Esophagus squamous epithelium (tissue), 5 donors: Measurements from ENCODE around the gene GSE1. TPM values are rescaled to one million over a fixed set of nuclear protein-coding genes. Genes with fewer than 3 reads are reported as not detected.

Experiments used
- DNase-seq: peaks from one replicate; lab custom pipeline; 2025; lab: John Stamatoyannopoulos, UW
- H3K27ac ChIP-seq, 4 donors: fragments of 200-600 bp; sonication (generic); one replicate each; pipeline ENCODE4 v1.5.1; 2016 to 2019; ENCODE audit warnings: mild to moderate bottlenecking in 1 of 4
- H3K27me3 ChIP-seq, 4 donors: fragments of 200-600 bp; sonication (generic); 1 replicate in 3 of 4; 2 replicates in 1 of 4; pipeline versions ENCODE4 v1.5.1 to v1.6.0; 2017 to 2021; ENCODE audit warnings: antibody characterized with exemption in 1 of 4
- H3K36me3 ChIP-seq, 3 donors: fragments of 200-600 bp; sonication (generic); one replicate each; pipeline ENCODE4 v1.5.1; 2016 to 2019
- H3K4me1 ChIP-seq, 3 donors: fragments of 200-600 bp; sonication (generic); one replicate each; pipeline ENCODE4 v1.5.1; 2017 to 2019
- H3K4me3 ChIP-seq, 4 donors: fragments of 200-600 bp; sonication (generic); 1 replicate in 3 of 4; 2 replicates in 1 of 4; pipeline ENCODE4 v1.5.1; 2016 to 2019; ENCODE audit warnings: mild to moderate bottlenecking in 2 of 4, moderate library complexity in 1 of 4
- H3K9me3 ChIP-seq, 3 donors: fragments of 200-600 bp; sonication (generic); one replicate each; pipeline ENCODE4 v1.5.1; 2016 to 2019
- CTCF ChIP-seq, 6 experiments: fragments of 450-650 bp in 4 of 6; fragments of 200-600 bp in 2 of 6; sonication (generic) in 2 of 6; IDR thresholded peaks; one replicate each; pipeline ENCODE4 v1.5.1; 2016 to 2019; ENCODE audit warnings: antibody characterized with exemption in 6 of 6, mild to moderate bottlenecking in 4 of 6, moderate library complexity in 4 of 6
- POLR2A ChIP-seq, 4 donors: fragments of 450-650 bp; IDR thresholded peaks; one replicate each; pipeline ENCODE4 v1.6.1; 2017; ENCODE audit warnings: antibody characterized with exemption in 4 of 4, mild to moderate bottlenecking in 4 of 4, moderate library complexity in 3 of 4
- WGBS, 2 donors: methylation state at CpG; one replicate each; pipeline ENCODE4 v1.1.5; 2018; 5-methylcytosine and 5-hydroxymethylcytosine counted together
- intact Hi-C: fragments of 100-400 bp; cut with DNase I; formaldehyde crosslinking; loops from one replicate; pipeline ENCODE4 v1.15.0; 2022
- total RNA-seq, 4 donors: library from RNA; depleted of rRNA; stranded (reverse); fragments of >200 nt; gene quantifications; one replicate each; pipeline ENCODE4 v1.1.0, GENCODE V29; 2016
- donor health status: DM: yes; HTN: yes; CAD: no.

The GSE1 gene
- total RNA-seq, 4 donors from 2014 or later, result 24.6 to 33.6 (median 28.9) TPM

GRCh38 chr16:85706449-85707034 lies 93.4 kb downstream of the GSE1 start:
- Histone ChIP-seq H3K27ac (no peak overlapping the region), H3K9me3 (peaks cover 0 to under 1% (median 0%) of the 10 kb centered on the region in 3 donors), H3K27me3 (no peaks in the 10 kb centered on the region), H3K4me3 (no peak overlapping the region), H3K36me3 (no peaks in the 10 kb centered on the region), H3K4me1 (peaks cover 0 to 8% (median 0%) of the 10 kb centered on the region in 3 donors)
- 85 to 89% methylated on average over 11 of the region's 11 CpGs for WGBS, 2 donors
- intact Hi-C loops, result no loop called here
- TF ChIP-seq POLR2A (IDR thresholded peaks at IDR 0.05) (no peak), CTCF (IDR thresholded peaks at IDR 0.05) (no peak)
- no peak for DNase-seq

GRCh38 chr16:85707528-85708095 lies 94.5 kb downstream of the GSE1 start:
- no peak for DNase-seq
- peaks cover 0 to 11% (median 0%) of the 10 kb centered on the region in 3 donors for H3K9me3 ChIP-seq
- no peak overlapping the region for H3K27ac ChIP-seq
- no peak overlapping the region for H3K4me3 ChIP-seq
- peaks cover 0 to 6% (median 0%) of the 10 kb centered on the region in 3 donors for H3K36me3 ChIP-seq
- H3K27me3 ChIP-seq, result no peaks in the 10 kb centered on the region
- TF ChIP-seq CTCF (IDR thresholded peaks at IDR 0.05), result no peak
- TF ChIP-seq POLR2A (IDR thresholded peaks at IDR 0.05), result no peak
- H3K4me1 ChIP-seq, result peaks cover 0 to 8% (median 0%) of the 10 kb centered on the region in 3 donors
- intact Hi-C loops, result no loop called here
- 44 to 74% methylated on average over 7 to 11 of the region's 16 CpGs for WGBS, 2 donors

GRCh38 chr16:85708338-85708737 lies 95.2 kb downstream of the GSE1 start:
- Histone ChIP-seq H3K27ac (no peak overlapping the region), H3K4me1 (peaks cover 0 to 8% (median 0%) of the 10 kb centered on the region in 3 donors), H3K36me3 (peaks cover 0 to 6% (median 0%) of the 10 kb centered on the region in 3 donors), H3K9me3 (peaks cover 0 to 11% (median 0%) of the 10 kb centered on the region in 3 donors), H3K27me3 (no peaks in the 10 kb centered on the region), H3K4me3 (no peak overlapping the region)
- intact Hi-C loops, result no loop called here
- DNase-seq, result no peak
- WGBS, 2 donors, result 88 to 94% methylated on average over 6 of the region's 6 CpGs
- no peak for TF ChIP-seq CTCF (IDR thresholded peaks at IDR 0.05)
- TF ChIP-seq POLR2A (IDR thresholded peaks at IDR 0.05), result no peak

GRCh38 chr16:85709766-85710585 lies 96.9 kb downstream of the GSE1 start:
- TF ChIP-seq CTCF (IDR thresholded peaks at IDR 0.05) (no peak), POLR2A (IDR thresholded peaks at IDR 0.05) (no peak)
- Histone ChIP-seq H3K36me3 (peaks cover 0 to 6% (median 0%) of the 10 kb centered on the region in 3 donors), H3K4me1 (peaks cover 0 to 8% (median 0%) of the 10 kb centered on the region in 3 donors), H3K4me3 (no peak overlapping the region), H3K27me3 (no peaks in the 10 kb centered on the region), H3K27ac (no peak overlapping the region), H3K9me3 (peaks cover 0 to 11% (median 0%) of the 10 kb centered on the region in 3 donors)
- 88 to 90% methylated on average over 10 to 16 of the region's 53 CpGs for WGBS, 2 donors
- intact Hi-C loops, result no loop called here
- no peak for DNase-seq
